Measurements from ENCODE around the gene EMID1.

Gene EMID1

DNA sequence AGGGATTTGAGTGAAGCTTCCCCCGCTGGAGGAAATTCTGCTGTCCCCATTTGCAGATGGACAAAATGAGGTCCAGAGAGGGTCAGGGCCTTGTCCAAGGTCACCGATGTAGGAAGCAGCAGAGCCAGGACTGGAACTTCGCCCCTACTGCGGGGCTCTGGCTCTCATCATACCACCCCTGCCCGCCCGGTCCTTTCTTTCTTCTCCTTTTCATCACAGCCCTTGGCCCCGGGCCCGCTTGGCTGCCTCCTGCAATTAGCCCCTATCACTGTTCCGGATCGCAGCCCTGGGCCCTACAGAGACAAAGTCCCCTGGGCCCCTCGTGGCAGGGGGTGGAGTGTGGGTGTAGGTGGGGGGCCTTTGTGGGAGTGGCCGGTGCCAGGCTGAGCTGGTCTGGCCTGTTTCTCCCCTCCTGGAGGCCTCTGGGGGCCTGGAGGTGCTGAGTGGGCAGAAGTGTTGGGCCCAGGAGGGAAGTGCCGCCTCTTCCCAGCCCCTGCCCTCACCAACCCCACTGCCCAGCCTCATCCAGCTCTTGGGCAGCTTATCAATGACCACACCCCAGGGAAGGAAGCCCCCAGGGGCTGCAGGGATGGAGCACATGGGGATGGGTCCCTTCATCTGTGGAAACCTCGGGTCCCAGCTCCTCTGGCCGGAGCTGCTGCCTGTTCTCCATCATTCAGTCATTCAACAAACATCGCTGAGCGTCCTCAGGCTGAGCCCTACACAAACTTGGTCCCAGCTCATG lies 3.4 kb downstream of the EMID1 start:
- TF ChIP-seq, protein P1, sequence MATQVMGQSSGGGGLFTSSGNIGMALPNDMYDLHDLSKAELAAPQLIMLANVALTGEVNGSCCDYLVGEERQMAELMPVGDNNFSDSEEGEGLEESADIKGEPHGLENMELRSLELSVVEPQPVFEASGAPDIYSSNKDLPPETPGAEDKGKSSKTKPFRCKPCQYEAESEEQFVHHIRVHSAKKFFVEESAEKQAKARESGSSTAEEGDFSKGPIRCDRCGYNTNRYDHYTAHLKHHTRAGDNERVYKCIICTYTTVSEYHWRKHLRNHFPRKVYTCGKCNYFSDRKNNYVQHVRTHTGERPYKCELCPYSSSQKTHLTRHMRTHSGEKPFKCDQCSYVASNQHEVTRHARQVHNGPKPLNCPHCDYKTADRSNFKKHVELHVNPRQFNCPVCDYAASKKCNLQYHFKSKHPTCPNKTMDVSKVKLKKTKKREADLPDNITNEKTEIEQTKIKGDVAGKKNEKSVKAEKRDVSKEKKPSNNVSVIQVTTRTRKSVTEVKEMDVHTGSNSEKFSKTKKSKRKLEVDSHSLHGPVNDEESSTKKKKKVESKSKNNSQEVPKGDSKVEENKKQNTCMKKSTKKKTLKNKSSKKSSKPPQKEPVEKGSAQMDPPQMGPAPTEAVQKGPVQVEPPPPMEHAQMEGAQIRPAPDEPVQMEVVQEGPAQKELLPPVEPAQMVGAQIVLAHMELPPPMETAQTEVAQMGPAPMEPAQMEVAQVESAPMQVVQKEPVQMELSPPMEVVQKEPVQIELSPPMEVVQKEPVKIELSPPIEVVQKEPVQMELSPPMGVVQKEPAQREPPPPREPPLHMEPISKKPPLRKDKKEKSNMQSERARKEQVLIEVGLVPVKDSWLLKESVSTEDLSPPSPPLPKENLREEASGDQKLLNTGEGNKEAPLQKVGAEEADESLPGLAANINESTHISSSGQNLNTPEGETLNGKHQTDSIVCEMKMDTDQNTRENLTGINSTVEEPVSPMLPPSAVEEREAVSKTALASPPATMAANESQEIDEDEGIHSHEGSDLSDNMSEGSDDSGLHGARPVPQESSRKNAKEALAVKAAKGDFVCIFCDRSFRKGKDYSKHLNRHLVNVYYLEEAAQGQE (IDR thresholded peaks at IDR 0.05; ENCODE audit: insufficient read depth in 1 of 2, low read depth in 2 of 2, low read length in 2 of 2), result no peak
- TF ChIP-seq TAF1 (IDR thresholded peaks at IDR 0.05; ENCODE audit: borderline replicate concordance, insufficient read depth, low read length) (no peak), SIN3A (IDR thresholded peaks at IDR 0.05; ENCODE audit: borderline replicate concordance, insufficient read depth, low read length) (no peak)

DNA sequence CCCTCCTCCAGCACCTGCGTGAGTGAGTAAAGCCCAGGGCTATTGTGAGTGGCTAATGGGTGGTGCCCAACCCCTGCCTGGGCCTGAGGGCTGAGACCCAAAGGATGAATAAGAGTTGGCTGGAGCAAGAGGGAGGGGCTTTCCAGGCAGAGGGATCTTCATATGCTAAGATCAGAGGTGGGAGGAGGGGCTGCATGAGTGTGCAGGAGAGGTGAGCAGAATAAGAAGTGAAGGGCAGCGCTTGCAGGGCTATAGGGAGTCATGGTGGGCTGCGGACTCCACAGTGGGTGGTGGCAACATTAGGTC lies 3.9 kb downstream of the EMID1 start:
- TF ChIP-seq, protein P1 (IDR thresholded peaks at IDR 0.05; ENCODE audit: insufficient read depth in 1 of 2, low read depth in 2 of 2, low read length in 2 of 2), result no peak
- TF ChIP-seq FOXP2 (optimal IDR thresholded peaks at IDR 0.05; ENCODE audit: borderline replicate concordance, extremely low read depth, extremely low read length, insufficient read depth) (no peak), SIN3A (IDR thresholded peaks at IDR 0.05; ENCODE audit: borderline replicate concordance, insufficient read depth, low read length) (no peak), POLR2AphosphoS5 (IDR thresholded peaks at IDR 0.05; ENCODE audit: low read depth, low read length) (no peak), TAF1 (IDR thresholded peaks at IDR 0.05; ENCODE audit: borderline replicate concordance, insufficient read depth, low read length) (no peak)

DNA sequence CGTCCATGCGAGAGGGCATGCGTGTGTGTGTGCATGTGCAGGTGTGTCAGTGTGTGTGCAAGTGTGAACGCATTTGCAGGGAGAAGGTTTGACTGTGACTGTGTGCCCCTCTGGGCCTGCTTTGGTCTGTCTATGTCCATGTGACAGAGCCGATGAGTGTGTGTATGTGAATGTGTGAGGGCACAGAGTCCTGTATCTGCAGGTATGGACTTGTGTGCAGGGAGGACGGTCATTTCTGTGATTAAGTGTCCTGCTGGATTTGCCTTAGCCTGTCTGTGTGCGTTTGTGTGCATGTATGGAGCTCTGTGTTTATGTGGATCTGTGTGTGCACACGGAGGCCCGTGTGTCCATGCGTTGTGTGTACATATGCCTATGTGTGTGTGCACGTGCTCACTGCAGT lies 5.4 kb downstream of the EMID1 start:
- TF ChIP-seq, protein P1 (IDR thresholded peaks at IDR 0.05; ENCODE audit: insufficient read depth in 1 of 2, low read depth in 2 of 2, low read length in 2 of 2), result no peak
- no peak for TF ChIP-seq SIN3A (IDR thresholded peaks at IDR 0.05; ENCODE audit: borderline replicate concordance, insufficient read depth, low read length)
- no peak for TF ChIP-seq POLR2AphosphoS5 (IDR thresholded peaks at IDR 0.05; ENCODE audit: low read depth, low read length)
- no peak for TF ChIP-seq FOXP2 (optimal IDR thresholded peaks at IDR 0.05; ENCODE audit: borderline replicate concordance, extremely low read depth, extremely low read length, insufficient read depth)
- no peak for TF ChIP-seq TAF1 (IDR thresholded peaks at IDR 0.05; ENCODE audit: borderline replicate concordance, insufficient read depth, low read length)

DNA sequence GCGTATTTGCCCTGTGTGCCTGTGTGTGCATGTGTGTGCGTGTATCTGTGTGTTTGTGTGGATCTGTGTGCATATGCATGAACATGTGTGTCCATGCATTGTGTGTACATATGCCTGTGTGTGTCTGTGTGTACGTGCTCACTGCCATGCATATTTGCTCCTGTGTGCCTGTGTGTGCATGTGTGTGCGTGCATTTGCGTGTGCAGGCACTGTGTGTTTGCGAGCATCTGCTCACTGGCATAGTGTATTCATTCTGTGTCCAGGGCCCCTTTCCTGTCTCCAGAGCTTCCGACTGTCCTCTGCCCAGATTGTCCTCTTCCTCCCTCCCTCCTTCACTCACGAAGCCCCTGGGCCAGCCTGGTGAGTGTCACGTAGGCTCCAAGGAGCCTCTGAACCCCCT lies 5.8 kb downstream of the EMID1 start:
- TF ChIP-seq FOXP2 (optimal IDR thresholded peaks at IDR 0.05; ENCODE audit: borderline replicate concordance, extremely low read depth, extremely low read length, insufficient read depth) (no peak), SIN3A (IDR thresholded peaks at IDR 0.05; ENCODE audit: borderline replicate concordance, insufficient read depth, low read length) (no peak), TAF1 (IDR thresholded peaks at IDR 0.05; ENCODE audit: borderline replicate concordance, insufficient read depth, low read length) (no peak), POLR2AphosphoS5 (IDR thresholded peaks at IDR 0.05; ENCODE audit: low read depth, low read length) (no peak)
- TF ChIP-seq, protein P1 (IDR thresholded peaks at IDR 0.05; ENCODE audit: insufficient read depth in 1 of 2, low read depth in 2 of 2, low read length in 2 of 2), result no peak

DNA sequence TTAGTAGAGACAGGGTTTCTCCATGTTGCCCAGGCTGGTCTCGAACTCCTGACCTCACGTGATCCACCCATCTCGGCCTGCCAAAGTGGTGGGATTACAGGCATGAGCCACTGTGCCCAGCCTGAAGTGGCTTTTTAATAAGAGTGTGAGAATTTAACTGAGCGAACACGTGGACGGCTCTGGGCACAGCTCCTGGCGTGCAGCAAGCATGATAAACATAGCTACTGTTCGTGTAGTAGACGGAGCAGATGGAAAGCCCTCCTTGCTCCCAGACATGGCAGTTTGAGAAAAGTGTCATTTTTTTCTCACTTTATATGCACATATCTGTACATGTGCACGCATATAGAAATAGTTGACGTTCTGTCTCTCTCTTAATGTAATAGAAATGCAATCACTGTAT lies 7.0 kb downstream of the EMID1 start:
- TF ChIP-seq TAF1 (IDR thresholded peaks at IDR 0.05; ENCODE audit: borderline replicate concordance, insufficient read depth, low read length), result no peak
- no peak for TF ChIP-seq FOXP2 (optimal IDR thresholded peaks at IDR 0.05; ENCODE audit: borderline replicate concordance, extremely low read depth, extremely low read length, insufficient read depth)
- TF ChIP-seq, protein P1 (IDR thresholded peaks at IDR 0.05; ENCODE audit: insufficient read depth in 1 of 2, low read depth in 2 of 2, low read length in 2 of 2), result no peak
- TF ChIP-seq SIN3A (IDR thresholded peaks at IDR 0.05; ENCODE audit: borderline replicate concordance, insufficient read depth, low read length), result no peak
- no peak for TF ChIP-seq POLR2AphosphoS5 (IDR thresholded peaks at IDR 0.05; ENCODE audit: low read depth, low read length)
